Kidney epithelial cell (primary cell): ENCODE data around the gene STPG3. TPM values are rescaled to one million over a fixed set of nuclear protein-coding genes. Genes with fewer than 3 reads are reported as not detected.
A peak's percentile ranks its signal among the peaks of the same experiment; 100 is the strongest.
"Not testable (repeated sequence)": the region's sequence is repeated elsewhere in the genome, so short reads cannot be mapped to it uniquely, and the experiment has no call there.

Experiments
- DNase-seq: peaks from one replicate; pipeline ENCODE4 v3.0.0-alpha.2; 2010; ENCODE audit warnings: low read depth
- H3K27me3 ChIP-seq: 2 replicates; pipeline ENCODE4 v1.6.0; 2011; ENCODE audit warnings: low read length; ENCODE audit not compliant: control insufficient read depth, insufficient read depth
- H3K36me3 ChIP-seq: 2 replicates; pipeline ENCODE4 v1.5.1; 2011; ENCODE audit warnings: low read length; ENCODE audit not compliant: control insufficient read depth, insufficient read depth
- H3K4me3 ChIP-seq: 2 replicates; pipeline ENCODE4 v1.5.1; 2011; ENCODE audit warnings: low read depth, mild to moderate bottlenecking, control low read depth, low read length
- total RNA-seq: library from RNA; depleted of rRNA; stranded (reverse); fragments of >200 nt; gene quantifications from 2 replicates; pipeline ENCODE4 v1.2.3, GENCODE V29; 2015
- TF ChIP-seq, protein P1 (sequence below): IDR thresholded peaks from 2 replicates; pipeline ENCODE4 v1.5.1; 2011; ENCODE audit warnings: mild to moderate bottlenecking, moderate library complexity, low read length, control low read depth, inconsistent platforms; ENCODE audit not compliant: insufficient read depth, poor library complexity, severe bottlenecking

Gene STPG3
- total RNA-seq, 1 donor from 2014 or later: not detected

- TF ChIP-seq, protein P1, sequence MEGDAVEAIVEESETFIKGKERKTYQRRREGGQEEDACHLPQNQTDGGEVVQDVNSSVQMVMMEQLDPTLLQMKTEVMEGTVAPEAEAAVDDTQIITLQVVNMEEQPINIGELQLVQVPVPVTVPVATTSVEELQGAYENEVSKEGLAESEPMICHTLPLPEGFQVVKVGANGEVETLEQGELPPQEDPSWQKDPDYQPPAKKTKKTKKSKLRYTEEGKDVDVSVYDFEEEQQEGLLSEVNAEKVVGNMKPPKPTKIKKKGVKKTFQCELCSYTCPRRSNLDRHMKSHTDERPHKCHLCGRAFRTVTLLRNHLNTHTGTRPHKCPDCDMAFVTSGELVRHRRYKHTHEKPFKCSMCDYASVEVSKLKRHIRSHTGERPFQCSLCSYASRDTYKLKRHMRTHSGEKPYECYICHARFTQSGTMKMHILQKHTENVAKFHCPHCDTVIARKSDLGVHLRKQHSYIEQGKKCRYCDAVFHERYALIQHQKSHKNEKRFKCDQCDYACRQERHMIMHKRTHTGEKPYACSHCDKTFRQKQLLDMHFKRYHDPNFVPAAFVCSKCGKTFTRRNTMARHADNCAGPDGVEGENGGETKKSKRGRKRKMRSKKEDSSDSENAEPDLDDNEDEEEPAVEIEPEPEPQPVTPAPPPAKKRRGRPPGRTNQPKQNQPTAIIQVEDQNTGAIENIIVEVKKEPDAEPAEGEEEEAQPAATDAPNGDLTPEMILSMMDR: no peak
- Histone ChIP-seq H3K27me3 (peaks cover 42% of the 10 kb centered on the region), H3K36me3 (no peaks in the 10 kb centered on the region), H3K4me3 (no peak overlapping the region)
- no peak for DNase-seq
Measured at GRCh38 chr9:137235424-137236237, 15.5 kb upstream of the STPG3 start.

- TF ChIP-seq, protein P1: peak; percentile 99
- peaks cover 41% of the 10 kb centered on the region for H3K27me3 ChIP-seq
- no peak overlapping the region for H3K4me3 ChIP-seq
- no peak for DNase-seq
- H3K36me3 ChIP-seq: no peaks in the 10 kb centered on the region
Measured at GRCh38 chr9:137236238-137236935, 14.7 kb upstream of the STPG3 start.

GRCh38 chr9:137236936-137237421 is 14.1 kb upstream of the STPG3 start:
- TF ChIP-seq, protein P1: no peak
- DNase-seq: no peak
- Histone ChIP-seq H3K36me3 (peaks cover 3% of the 10 kb centered on the region), H3K4me3 (no peak overlapping the region), H3K27me3 (peaks cover 39% of the 10 kb centered on the region)

DNA sequence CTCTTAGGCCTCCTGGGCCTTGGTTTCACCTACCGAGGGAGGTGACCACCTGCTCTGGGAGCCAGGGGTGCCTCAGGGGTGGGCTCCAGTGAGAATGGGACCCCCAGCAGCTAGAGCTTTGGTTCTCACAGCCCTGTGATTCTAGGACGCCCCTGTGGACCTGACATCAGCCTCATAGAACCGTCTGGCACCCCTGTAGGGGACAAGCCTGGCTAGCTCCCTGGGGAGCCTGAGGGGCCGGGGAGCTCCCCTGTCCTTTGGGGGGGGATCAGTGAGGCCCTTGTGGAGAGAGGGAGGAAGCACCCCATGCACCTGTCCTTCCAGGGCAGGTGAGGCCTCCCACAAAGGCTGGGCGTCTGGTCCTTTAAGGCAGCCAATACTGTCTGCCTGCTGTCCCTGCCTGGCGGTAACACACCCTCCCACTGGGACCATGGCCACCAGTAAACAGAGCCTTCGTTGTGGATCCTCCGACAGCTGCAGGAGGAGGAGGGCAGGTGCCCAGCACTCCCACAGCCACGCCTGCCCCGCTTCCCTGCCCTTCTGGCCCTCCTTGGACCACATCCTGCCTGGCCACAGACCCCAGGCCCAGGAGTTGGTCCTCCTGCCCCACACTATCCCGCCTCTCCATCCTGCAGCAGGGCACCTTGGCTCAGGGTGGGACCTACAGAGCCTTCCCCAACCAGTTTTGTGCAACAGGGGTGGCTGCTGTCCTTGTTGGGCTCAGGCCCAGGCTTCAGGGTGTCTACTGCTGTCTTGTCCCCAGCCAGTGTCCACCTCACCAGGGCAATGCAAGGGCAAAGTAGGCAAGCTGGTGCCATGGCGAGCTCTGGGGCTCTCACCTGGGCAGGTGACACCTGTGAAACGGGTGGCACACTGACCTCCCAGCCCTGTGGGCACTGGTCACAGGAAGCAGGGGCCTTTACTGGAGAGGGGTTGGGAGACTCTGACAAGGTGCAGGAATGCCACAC is 13.0 kb upstream of the STPG3 start:
- Histone ChIP-seq H3K27me3 (peaks cover 28% of the 10 kb centered on the region), H3K4me3 (no peak overlapping the region), H3K36me3 (peaks cover 7% of the 10 kb centered on the region)
- TF ChIP-seq, protein P1: no peak
- DNase-seq: no peak

DNA sequence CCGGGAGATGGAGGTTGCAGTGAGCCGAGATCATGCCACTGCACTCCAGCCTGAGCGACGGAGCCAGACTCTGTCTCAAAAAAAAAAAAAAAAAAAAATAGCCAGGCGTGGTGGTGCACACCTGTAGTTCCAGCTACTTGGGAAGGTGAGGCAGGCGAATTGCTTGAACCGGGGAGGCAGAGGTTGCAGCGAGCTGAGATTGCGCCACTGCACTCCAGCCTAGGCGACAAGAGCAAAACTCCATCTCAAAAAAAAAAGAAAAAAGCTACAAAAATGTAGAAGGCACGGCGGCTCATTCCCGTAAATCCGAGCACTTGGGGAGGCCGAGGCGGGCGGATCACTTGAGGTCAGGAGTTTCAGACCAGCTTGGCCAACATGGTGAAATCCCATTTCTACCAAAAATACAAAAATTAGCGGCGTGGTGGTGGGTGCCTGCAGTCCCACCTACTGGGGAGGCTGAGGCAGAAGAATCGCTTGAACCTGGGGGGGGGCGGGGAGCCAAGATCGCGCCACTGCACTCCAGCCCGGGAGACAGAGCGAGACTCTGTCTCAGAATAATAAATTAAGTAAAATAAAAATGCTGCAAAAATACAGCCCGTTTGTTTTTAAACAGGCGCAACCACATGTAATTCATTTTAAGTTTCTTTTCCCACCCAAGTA is 11.4 kb upstream of the STPG3 start:
- H3K36me3 ChIP-seq: peaks cover 10% of the 10 kb centered on the region
- H3K4me3 ChIP-seq: peak overlapping the region; percentile 81
- peaks cover 13% of the 10 kb centered on the region for H3K27me3 ChIP-seq
- DNase-seq: not testable (repeated sequence)
